ENCODE data around the gene OSTF1. TPM values are rescaled to one million over a fixed set of nuclear protein-coding genes. Genes with fewer than 3 reads are reported as not detected.

OSTF1 gene
- total RNA-seq, 1 experiment from 2014 or later: 17.8 TPM

DNA sequence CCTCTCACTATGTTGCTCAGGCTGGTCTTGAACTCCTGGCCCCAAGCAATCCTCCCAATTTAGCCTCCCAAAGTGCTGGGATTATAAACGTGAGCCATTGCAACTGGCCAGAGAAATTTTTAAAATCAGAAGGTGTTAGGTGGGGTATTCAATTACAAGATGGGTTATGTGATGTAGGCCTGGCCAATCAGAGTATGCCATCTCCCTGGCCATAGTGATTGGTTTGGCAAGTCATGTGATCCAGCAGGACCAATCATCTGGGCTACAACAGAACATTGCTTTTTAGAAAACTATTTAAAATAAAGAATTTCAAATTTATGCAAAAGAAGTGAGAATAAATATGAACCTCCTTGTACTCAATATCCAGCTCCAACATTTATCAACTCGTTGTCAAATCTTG, 22.8 kb upstream of the OSTF1 start (continued):
- TF ChIP-seq MYBL2 (CRISPR knock-in tag; IDR thresholded peaks at IDR 0.05) (no peak), FOXP1 (CRISPR knock-in tag; IDR thresholded peaks at IDR 0.05; ENCODE audit: borderline replicate concordance) (no peak), GABPB1 (CRISPR knock-in tag; IDR thresholded peaks at IDR 0.05) (no peak), NFE2L1 (CRISPR knock-in tag; IDR thresholded peaks at IDR 0.05) (no peak), JUN (CRISPR knock-in tag; IDR thresholded peaks at IDR 0.05) (no peak), TCF7 (CRISPR knock-in tag; IDR thresholded peaks at IDR 0.05; ENCODE audit: low read depth) (no peak), PRRX2 (CRISPR knock-in tag; IDR thresholded peaks at IDR 0.05) (no peak)
- TF ChIP-seq, protein P1, sequence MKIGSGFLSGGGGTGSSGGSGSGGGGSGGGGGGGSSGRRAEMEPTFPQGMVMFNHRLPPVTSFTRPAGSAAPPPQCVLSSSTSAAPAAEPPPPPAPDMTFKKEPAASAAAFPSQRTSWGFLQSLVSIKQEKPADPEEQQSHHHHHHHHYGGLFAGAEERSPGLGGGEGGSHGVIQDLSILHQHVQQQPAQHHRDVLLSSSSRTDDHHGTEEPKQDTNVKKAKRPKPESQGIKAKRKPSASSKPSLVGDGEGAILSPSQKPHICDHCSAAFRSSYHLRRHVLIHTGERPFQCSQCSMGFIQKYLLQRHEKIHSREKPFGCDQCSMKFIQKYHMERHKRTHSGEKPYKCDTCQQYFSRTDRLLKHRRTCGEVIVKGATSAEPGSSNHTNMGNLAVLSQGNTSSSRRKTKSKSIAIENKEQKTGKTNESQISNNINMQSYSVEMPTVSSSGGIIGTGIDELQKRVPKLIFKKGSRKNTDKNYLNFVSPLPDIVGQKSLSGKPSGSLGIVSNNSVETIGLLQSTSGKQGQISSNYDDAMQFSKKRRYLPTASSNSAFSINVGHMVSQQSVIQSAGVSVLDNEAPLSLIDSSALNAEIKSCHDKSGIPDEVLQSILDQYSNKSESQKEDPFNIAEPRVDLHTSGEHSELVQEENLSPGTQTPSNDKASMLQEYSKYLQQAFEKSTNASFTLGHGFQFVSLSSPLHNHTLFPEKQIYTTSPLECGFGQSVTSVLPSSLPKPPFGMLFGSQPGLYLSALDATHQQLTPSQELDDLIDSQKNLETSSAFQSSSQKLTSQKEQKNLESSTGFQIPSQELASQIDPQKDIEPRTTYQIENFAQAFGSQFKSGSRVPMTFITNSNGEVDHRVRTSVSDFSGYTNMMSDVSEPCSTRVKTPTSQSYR (CRISPR knock-in tag; IDR thresholded peaks at IDR 0.05): no peak
- TF ChIP-seq, protein P2, sequence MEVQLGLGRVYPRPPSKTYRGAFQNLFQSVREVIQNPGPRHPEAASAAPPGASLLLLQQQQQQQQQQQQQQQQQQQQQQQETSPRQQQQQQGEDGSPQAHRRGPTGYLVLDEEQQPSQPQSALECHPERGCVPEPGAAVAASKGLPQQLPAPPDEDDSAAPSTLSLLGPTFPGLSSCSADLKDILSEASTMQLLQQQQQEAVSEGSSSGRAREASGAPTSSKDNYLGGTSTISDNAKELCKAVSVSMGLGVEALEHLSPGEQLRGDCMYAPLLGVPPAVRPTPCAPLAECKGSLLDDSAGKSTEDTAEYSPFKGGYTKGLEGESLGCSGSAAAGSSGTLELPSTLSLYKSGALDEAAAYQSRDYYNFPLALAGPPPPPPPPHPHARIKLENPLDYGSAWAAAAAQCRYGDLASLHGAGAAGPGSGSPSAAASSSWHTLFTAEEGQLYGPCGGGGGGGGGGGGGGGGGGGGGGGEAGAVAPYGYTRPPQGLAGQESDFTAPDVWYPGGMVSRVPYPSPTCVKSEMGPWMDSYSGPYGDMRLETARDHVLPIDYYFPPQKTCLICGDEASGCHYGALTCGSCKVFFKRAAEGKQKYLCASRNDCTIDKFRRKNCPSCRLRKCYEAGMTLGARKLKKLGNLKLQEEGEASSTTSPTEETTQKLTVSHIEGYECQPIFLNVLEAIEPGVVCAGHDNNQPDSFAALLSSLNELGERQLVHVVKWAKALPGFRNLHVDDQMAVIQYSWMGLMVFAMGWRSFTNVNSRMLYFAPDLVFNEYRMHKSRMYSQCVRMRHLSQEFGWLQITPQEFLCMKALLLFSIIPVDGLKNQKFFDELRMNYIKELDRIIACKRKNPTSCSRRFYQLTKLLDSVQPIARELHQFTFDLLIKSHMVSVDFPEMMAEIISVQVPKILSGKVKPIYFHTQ (CRISPR knock-in tag; IDR thresholded peaks at IDR 0.05): no peak

DNA sequence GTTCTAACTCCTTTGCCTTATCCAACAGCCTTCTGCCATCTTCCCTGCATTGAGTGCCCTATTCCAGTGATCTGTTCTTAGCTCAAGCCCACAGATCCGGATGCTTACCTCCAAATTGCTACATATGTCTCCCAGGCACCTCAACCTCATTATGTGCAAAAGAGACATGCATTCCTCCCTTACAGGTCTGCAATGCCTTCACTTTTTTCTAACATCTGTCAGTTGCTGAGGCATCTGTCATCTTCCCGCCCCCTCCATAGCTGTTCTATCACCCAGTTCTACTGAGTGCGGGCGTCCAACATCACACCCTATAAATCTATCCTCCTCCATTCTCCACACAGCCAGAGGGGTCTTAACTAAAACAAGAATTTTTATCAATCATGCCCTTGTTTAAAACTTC, 20.4 kb upstream of the OSTF1 start:
- DNase-seq (ENCODE audit: low spot score): no peak
- POLR2A ChIA-PET: no interaction called here
- Mint-ChIP-seq H3K36me3 (no peaks in the 10 kb centered on the region), H3K27me3 (ENCODE audit: low read depth) (no peaks in the 10 kb centered on the region), H3K9me3 (no peaks in the 10 kb centered on the region), H3K4me3 (no peak overlapping the region), H3K4me1 (peaks cover 19% of the 10 kb centered on the region), H3K27ac (no peak overlapping the region)
- ATAC-seq: no peak
- CTCF ChIA-PET: interaction anchor here (0.9 kb wide), 1 partner anchor 39 kb away, joined by 3 read pairs; no protein-coding TSS in a partner anchor
- TF ChIP-seq ZNF671 (CRISPR knock-in tag; IDR thresholded peaks at IDR 0.05): no peak
- TF ChIP-seq, protein P3, sequence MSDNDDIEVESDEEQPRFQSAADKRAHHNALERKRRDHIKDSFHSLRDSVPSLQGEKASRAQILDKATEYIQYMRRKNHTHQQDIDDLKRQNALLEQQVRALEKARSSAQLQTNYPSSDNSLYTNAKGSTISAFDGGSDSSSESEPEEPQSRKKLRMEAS (CRISPR knock-in tag; IDR thresholded peaks at IDR 0.05): no peak
- TF ChIP-seq, protein P4, sequence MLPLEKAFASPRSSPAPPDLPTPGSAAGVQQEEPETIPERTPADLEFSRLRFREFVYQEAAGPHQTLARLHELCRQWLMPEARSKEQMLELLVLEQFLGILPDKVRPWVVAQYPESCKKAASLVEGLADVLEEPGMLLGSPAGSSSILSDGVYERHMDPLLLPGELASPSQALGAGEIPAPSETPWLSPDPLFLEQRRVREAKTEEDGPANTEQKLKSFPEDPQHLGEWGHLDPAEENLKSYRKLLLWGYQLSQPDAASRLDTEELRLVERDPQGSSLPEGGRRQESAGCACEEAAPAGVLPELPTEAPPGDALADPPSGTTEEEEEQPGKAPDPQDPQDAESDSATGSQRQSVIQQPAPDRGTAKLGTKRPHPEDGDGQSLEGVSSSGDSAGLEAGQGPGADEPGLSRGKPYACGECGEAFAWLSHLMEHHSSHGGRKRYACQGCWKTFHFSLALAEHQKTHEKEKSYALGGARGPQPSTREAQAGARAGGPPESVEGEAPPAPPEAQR (CRISPR knock-in tag; IDR thresholded peaks at IDR 0.05): no peak
- TF ChIP-seq, protein P5, sequence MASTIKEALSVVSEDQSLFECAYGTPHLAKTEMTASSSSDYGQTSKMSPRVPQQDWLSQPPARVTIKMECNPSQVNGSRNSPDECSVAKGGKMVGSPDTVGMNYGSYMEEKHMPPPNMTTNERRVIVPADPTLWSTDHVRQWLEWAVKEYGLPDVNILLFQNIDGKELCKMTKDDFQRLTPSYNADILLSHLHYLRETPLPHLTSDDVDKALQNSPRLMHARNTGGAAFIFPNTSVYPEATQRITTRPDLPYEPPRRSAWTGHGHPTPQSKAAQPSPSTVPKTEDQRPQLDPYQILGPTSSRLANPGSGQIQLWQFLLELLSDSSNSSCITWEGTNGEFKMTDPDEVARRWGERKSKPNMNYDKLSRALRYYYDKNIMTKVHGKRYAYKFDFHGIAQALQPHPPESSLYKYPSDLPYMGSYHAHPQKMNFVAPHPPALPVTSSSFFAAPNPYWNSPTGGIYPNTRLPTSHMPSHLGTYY (CRISPR knock-in tag; IDR thresholded peaks at IDR 0.05): no peak
- TF ChIP-seq, protein P6, sequence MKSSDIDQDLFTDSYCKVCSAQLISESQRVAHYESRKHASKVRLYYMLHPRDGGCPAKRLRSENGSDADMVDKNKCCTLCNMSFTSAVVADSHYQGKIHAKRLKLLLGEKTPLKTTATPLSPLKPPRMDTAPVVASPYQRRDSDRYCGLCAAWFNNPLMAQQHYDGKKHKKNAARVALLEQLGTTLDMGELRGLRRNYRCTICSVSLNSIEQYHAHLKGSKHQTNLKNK (CRISPR knock-in tag; IDR thresholded peaks at IDR 0.05): no peak
- TF ChIP-seq, protein P7, sequence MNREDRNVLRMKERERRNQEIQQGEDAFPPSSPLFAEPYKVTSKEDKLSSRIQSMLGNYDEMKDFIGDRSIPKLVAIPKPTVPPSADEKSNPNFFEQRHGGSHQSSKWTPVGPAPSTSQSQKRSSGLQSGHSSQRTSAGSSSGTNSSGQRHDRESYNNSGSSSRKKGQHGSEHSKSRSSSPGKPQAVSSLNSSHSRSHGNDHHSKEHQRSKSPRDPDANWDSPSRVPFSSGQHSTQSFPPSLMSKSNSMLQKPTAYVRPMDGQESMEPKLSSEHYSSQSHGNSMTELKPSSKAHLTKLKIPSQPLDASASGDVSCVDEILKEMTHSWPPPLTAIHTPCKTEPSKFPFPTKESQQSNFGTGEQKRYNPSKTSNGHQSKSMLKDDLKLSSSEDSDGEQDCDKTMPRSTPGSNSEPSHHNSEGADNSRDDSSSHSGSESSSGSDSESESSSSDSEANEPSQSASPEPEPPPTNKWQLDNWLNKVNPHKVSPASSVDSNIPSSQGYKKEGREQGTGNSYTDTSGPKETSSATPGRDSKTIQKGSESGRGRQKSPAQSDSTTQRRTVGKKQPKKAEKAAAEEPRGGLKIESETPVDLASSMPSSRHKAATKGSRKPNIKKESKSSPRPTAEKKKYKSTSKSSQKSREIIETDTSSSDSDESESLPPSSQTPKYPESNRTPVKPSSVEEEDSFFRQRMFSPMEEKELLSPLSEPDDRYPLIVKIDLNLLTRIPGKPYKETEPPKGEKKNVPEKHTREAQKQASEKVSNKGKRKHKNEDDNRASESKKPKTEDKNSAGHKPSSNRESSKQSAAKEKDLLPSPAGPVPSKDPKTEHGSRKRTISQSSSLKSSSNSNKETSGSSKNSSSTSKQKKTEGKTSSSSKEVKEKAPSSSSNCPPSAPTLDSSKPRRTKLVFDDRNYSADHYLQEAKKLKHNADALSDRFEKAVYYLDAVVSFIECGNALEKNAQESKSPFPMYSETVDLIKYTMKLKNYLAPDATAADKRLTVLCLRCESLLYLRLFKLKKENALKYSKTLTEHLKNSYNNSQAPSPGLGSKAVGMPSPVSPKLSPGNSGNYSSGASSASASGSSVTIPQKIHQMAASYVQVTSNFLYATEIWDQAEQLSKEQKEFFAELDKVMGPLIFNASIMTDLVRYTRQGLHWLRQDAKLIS (CRISPR knock-in tag; IDR thresholded peaks at IDR 0.05; ENCODE audit: borderline replicate concordance): no peak
- TF ChIP-seq, protein P8, sequence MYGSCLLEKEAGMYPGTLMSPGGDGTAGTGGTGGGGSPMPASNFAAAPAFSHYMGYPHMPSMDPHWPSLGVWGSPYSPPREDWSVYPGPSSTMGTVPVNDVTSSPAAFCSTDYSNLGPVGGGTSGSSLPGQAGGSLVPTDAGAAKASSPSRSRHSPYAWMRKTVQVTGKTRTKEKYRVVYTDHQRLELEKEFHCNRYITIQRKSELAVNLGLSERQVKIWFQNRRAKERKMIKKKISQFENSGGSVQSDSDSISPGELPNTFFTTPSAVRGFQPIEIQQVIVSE (CRISPR knock-in tag; IDR thresholded peaks at IDR 0.05; ENCODE audit: borderline replicate concordance): no peak
- TF ChIP-seq ZNF219 (CRISPR knock-in tag; IDR thresholded peaks at IDR 0.05; ENCODE audit: borderline replicate concordance): no peak
- no peak for TF ChIP-seq EMX1 (CRISPR knock-in tag; IDR thresholded peaks at IDR 0.05)
- TF ChIP-seq, protein P9, sequence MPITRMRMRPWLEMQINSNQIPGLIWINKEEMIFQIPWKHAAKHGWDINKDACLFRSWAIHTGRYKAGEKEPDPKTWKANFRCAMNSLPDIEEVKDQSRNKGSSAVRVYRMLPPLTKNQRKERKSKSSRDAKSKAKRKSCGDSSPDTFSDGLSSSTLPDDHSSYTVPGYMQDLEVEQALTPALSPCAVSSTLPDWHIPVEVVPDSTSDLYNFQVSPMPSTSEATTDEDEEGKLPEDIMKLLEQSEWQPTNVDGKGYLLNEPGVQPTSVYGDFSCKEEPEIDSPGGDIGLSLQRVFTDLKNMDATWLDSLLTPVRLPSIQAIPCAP (CRISPR knock-in tag; IDR thresholded peaks at IDR 0.05): no peak
- TF ChIP-seq CREM (CRISPR knock-in tag; IDR thresholded peaks at IDR 0.05): no peak
- TF ChIP-seq RORB (CRISPR knock-in tag; IDR thresholded peaks at IDR 0.05): no peak
- TF ChIP-seq, protein P10, sequence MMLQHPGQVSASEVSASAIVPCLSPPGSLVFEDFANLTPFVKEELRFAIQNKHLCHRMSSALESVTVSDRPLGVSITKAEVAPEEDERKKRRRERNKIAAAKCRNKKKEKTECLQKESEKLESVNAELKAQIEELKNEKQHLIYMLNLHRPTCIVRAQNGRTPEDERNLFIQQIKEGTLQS (CRISPR knock-in tag; conservative IDR thresholded peaks at IDR 0.05): no peak

Measured in WTC11 (cell line).